Measurements from ENCODE around the gene HOTAIR. TPM values are rescaled to one million over a fixed set of nuclear protein-coding genes. Genes with fewer than 3 reads are reported as not detected.
A peak's percentile ranks its signal among the peaks of the same experiment; 100 is the strongest.

The HOTAIR gene
- total RNA-seq, 4 donors from 2014 or later, result 0.31 TPM; not detected in 3

- Histone ChIP-seq H3K27me3 (peaks cover 100% of the 10 kb centered on the region), H3K27ac (no peak overlapping the region), H3K36me3 (no peaks in the 10 kb centered on the region), H3K4me3 (peak overlapping the region in 1 of 2 donors; percentile 10), H3K4me1 (peaks cover 0 to 36% (median 16%) of the 10 kb centered on the region in 3 donors), H3K9me3 (no peaks in the 10 kb centered on the region)
- no CpG with 5 or more reads among the region's 21 CpGs for whole genome bisulfite sequencing, 2 donors (ENCODE audit: low coverage in 1 of 2)
- no peak for TF ChIP-seq POLR2AphosphoS5 (IDR thresholded peaks at IDR 0.05)
- TF ChIP-seq CTCF (IDR thresholded peaks at IDR 0.05), result no peak
- TF ChIP-seq POLR2A (IDR thresholded peaks at IDR 0.05), result no peak
- TF ChIP-seq EP300 (IDR thresholded peaks at IDR 0.05), result no peak
- no peak for ATAC-seq
These were observed 10.9 kb upstream of the HOTAIR start for GRCh38 chr12:53985692-53985993.

GRCh38 chr12:53984901-53985691 is 10.3 kb upstream of the HOTAIR start, which contains the start of gene HOXC10:
TSS of gene HOXC10 (plus strand) at chr12:53985146. CDS start at chr12:53985260, 114 bp downstream.
- WGBS, 2 donors (ENCODE audit: low coverage in 1 of 2), result 1% methylated on average over 15 of the region's 55 CpGs; no CpG with 5 or more reads in 1 of the 2 donors
- peak; percentile 78 for ATAC-seq
- Histone ChIP-seq H3K4me1 (peaks cover 0 to 36% (median 16%) of the 10 kb centered on the region in 3 donors), H3K4me3 (peak within 1 kb of the TSS in 1 of 2 donors; percentile 28), H3K27me3 (peaks cover 100% of the 10 kb centered on the region), H3K36me3 (no peaks in the 10 kb centered on the region), H3K27ac (no peak within 1 kb of the TSS), H3K9me3 (no peaks in the 10 kb centered on the region)
- TF ChIP-seq EP300 (IDR thresholded peaks at IDR 0.05), result no peak
- TF ChIP-seq CTCF (IDR thresholded peaks at IDR 0.05), result peak in 3 of 4 experiments; percentile 26 to 70 (median 44)

GRCh38 chr12:53983950-53984572 is 9.3 kb upstream of the HOTAIR start:
- Histone ChIP-seq H3K4me1 (peaks cover 0 to 30% (median 16%) of the 10 kb centered on the region in 3 donors), H3K27me3 (peaks cover 100% of the 10 kb centered on the region), H3K4me3 (no peak overlapping the region), H3K27ac (no peak overlapping the region), H3K36me3 (no peaks in the 10 kb centered on the region), H3K9me3 (no peaks in the 10 kb centered on the region)
- no peak for ATAC-seq
- 5 to 7% methylated on average over 15 to 16 of the region's 30 CpGs for WGBS, 2 donors (ENCODE audit: low coverage in 1 of 2)
- no peak for TF ChIP-seq CTCF (IDR thresholded peaks at IDR 0.05)
- no peak for TF ChIP-seq EP300 (IDR thresholded peaks at IDR 0.05)
- TF ChIP-seq POLR2A (IDR thresholded peaks at IDR 0.05), result no peak
- TF ChIP-seq POLR2AphosphoS5 (IDR thresholded peaks at IDR 0.05), result no peak

- H3K4me3 ChIP-seq, result no peak overlapping the region
- peaks cover 0 to 27% (median 16%) of the 10 kb centered on the region in 3 donors for H3K4me1 ChIP-seq
- no peaks in the 10 kb centered on the region for H3K36me3 ChIP-seq
- TF ChIP-seq POLR2A (IDR thresholded peaks at IDR 0.05) (no peak), POLR2AphosphoS5 (IDR thresholded peaks at IDR 0.05) (no peak), CTCF (IDR thresholded peaks at IDR 0.05) (no peak), EP300 (IDR thresholded peaks at IDR 0.05) (no peak)
- 5% methylated on average over 12 to 17 of the region's 17 CpGs for WGBS, 2 donors (ENCODE audit: low coverage in 1 of 2)
- no peak overlapping the region for H3K27ac ChIP-seq
- no peak for ATAC-seq
- no peaks in the 10 kb centered on the region for H3K9me3 ChIP-seq
- peaks cover 100% of the 10 kb centered on the region for H3K27me3 ChIP-seq
These were observed 8.8 kb upstream of the HOTAIR start for GRCh38 chr12:53983568-53983949.
